K562 (cell line): ENCODE results near the gene SAMM50.

Experiments
- CBX3 ChIP-seq, 2 experiments: IDR thresholded peaks; 1 replicate in 1 of 2; 2 replicates in 1 of 2; pipeline ENCODE4 v1.6.1; 2012; ENCODE audit warnings: inconsistent platforms in 2 of 2, low read length in 2 of 2, borderline replicate concordance in 1 of 2, control low read depth in 1 of 2
- MTA1 ChIP-seq: fragments of 450-650 bp; IDR thresholded peaks from 2 replicates; pipeline ENCODE4 v1.6.1; 2017; ENCODE audit warnings: borderline replicate concordance
- NFE2 ChIP-seq: IDR thresholded peaks from 2 replicates; pipeline ENCODE4 v1.6.1; 2014; ENCODE audit warnings: antibody characterized with exemption, low read depth
- NR2C2 ChIP-seq, 2 experiments: fragments of 200-800 bp in 1 of 2; sonication (Bioruptor generic) in 1 of 2; sonication (generic) in 1 of 2; formaldehyde crosslinking in 1 of 2; IDR thresholded peaks; 2 replicates each; pipeline versions ENCODE4 v1.6.1 to v1.8.0; 2016 to 2022; ENCODE audit warnings: mild to moderate bottlenecking in 1 of 2, missing compliant biosample characterization in 1 of 2, missing genetic modification characterization in 1 of 2, missing genetic modification reagents in 1 of 2
- TFAM ChIP-seq: fragments of 250-450 bp; sonication (Bioruptor Pico); conservative IDR thresholded peaks from 2 replicates; pipeline ENCODE4 v1.5.0; 2021; ENCODE audit warnings: mild to moderate bottlenecking, moderate library complexity
- ZFP1 ChIP-seq: fragments of 450-650 bp; formaldehyde crosslinking; IDR thresholded peaks from 2 replicates; pipeline ENCODE4 v1.4.0; 2020; ENCODE audit warnings: mild to moderate bottlenecking, mixed read lengths

DNA sequence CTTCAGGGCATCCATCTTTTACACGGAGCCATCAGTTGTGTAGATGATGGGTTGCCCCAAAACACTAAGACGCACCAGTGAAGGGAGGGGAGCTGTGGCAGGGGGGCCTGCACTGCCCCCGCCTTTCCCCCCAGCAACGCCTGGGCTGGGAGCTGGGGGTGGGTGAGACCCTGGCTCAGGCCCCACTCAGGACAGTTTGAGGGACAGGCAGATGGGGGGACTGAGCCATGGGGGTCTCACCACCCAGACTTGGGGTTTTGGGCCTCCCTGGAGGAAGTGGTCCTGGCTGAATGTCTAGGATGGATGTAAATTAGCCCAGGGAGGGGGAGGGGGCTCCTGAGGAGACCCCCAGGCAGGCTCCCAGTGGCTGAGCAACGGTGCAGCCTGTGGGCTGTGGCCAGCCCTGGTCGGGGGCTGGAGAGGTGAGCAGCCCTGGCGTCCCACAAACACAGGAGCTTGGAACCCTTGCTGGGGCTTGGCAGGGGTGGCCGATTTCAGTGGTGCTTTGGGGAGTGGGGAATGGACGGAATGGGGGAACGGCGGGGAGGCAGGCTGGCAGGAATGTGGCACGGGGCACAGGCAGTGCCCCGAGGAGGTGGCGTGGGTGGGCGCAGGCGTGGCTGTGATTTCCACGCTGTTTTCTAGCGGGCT is 74.9 kb downstream of the SAMM50 start:
- no peak for TF ChIP-seq TFAM
- TF ChIP-seq NR2C2 (CRISPR knock-in tag; IDR thresholded peaks at IDR 0.05) = no peak
- no peak for TF ChIP-seq NR2C2 (tag; IDR thresholded peaks at IDR 0.05)
- TF ChIP-seq NFE2 = no peak
- no peak for TF ChIP-seq ZFP1
- no peak for TF ChIP-seq MTA1
- no peak for TF ChIP-seq CBX3 (IDR thresholded peaks at IDR 0.05; ENCODE audit: borderline replicate concordance in 1 of 2, low read length in 2 of 2)
